HG03575 (cell line): Measurements from ENCODE around the gene ANGPT4.

Experiments used
- ATAC-seq: cut with Tn5 transposase; IDR thresholded peaks from one replicate; pipeline ENCODE4 v1.9.1; 2021; ENCODE audit not compliant: unreplicated experiment, insufficient number of reproducible peaks, low FRiP score; ENCODE audit errors: extremely low read depth

Gene ANGPT4

GRCh38 chr20:884983-885952 lies 30.9 kb downstream of the ANGPT4 start:
- ATAC-seq, result no peak

GRCh38 chr20:881783-882144 lies 34.4 kb downstream of the ANGPT4 start:
- ATAC-seq, result no peak

- ATAC-seq, result no peak
These were observed 34.9 kb downstream of the ANGPT4 start for GRCh38 chr20:881051-881782.

- no peak for ATAC-seq
These were observed 36.5 kb downstream of the ANGPT4 start for GRCh38 chr20:879626-880025.

GRCh38 chr20:878511-879307 lies 37.4 kb downstream of the ANGPT4 start:
- no peak for ATAC-seq

- no peak for ATAC-seq
These were observed 38.3 kb downstream of the ANGPT4 start for GRCh38 chr20:877814-878213.

- no peak for ATAC-seq
These were observed 41.0 kb downstream of the ANGPT4 start for GRCh38 chr20:875115-875514.

GRCh38 chr20:873875-874607 lies 42.1 kb downstream of the ANGPT4 start:
- ATAC-seq, result no peak

- no peak for ATAC-seq
These were observed 43.1 kb downstream of the ANGPT4 start for GRCh38 chr20:872855-873520.

- no peak for ATAC-seq
These were observed 44.2 kb downstream of the ANGPT4 start for GRCh38 chr20:871948-872347.

GRCh38 chr20:871436-871835 lies 44.7 kb downstream of the ANGPT4 start:
- no peak for ATAC-seq

GRCh38 chr20:870758-871157 lies 45.4 kb downstream of the ANGPT4 start:
- no peak for ATAC-seq

- no peak for ATAC-seq
These were observed 46.5 kb downstream of the ANGPT4 start for GRCh38 chr20:869606-870005.

- no peak for ATAC-seq
These were observed 47.9 kb downstream of the ANGPT4 start for GRCh38 chr20:868279-868678.

- no peak for ATAC-seq
These were observed 50.7 kb downstream of the ANGPT4 start for GRCh38 chr20:865440-865839.

GRCh38 chr20:860891-861290 lies 55.2 kb downstream of the ANGPT4 start:
- no peak for ATAC-seq

GRCh38 chr20:859751-860231 lies 56.3 kb downstream of the ANGPT4 start:
- ATAC-seq, result no peak

GRCh38 chr20:858011-858410 lies 58.1 kb downstream of the ANGPT4 start:
- no peak for ATAC-seq
